Fibroblast of lung (primary cell): ENCODE results near the gene KRT33A.

Experiments used
- CTCF ChIP-seq, 2 donors: IDR thresholded peaks in 1 of 2; conservative IDR thresholded peaks in 1 of 2; 1 replicate in 1 of 2; 2 replicates in 1 of 2; pipeline ENCODE4 v1.5.1; 2011 to 2012; ENCODE audit warnings: low read length in 2 of 2, control low read depth in 1 of 2, inconsistent platforms in 1 of 2, low read depth in 1 of 2, mild to moderate bottlenecking in 1 of 2
- EZH2 ChIP-seq: IDR thresholded peaks from 2 replicates; pipeline ENCODE4 v1.5.1; 2012; ENCODE audit warnings: low read length, control low read depth, mild to moderate bottlenecking; ENCODE audit errors: missing control alignments

- TF ChIP-seq CTCF (conservative IDR thresholded peaks at IDR 0.05 in 1 of 2, IDR thresholded peaks at IDR 0.05 in 1 of 2; ENCODE audit: low read depth in 1 of 2, low read length in 2 of 2) (no peak), EZH2 (no peak)
These were observed 25.0 kb downstream of the KRT33A start for GRCh38 chr17:41325611-41326010.
